ENCODE data around the gene HEXD. TPM values are rescaled to one million over a fixed set of nuclear protein-coding genes. Genes with fewer than 3 reads are reported as not detected.
"Not testable (repeated sequence)": the region's sequence is repeated elsewhere in the genome, so short reads cannot be mapped to it uniquely, and the experiment has no call there.

Gene HEXD
- total RNA-seq, 2 experiments from 2014 or later, result 87.9 to 93.2 TPM

DNA sequence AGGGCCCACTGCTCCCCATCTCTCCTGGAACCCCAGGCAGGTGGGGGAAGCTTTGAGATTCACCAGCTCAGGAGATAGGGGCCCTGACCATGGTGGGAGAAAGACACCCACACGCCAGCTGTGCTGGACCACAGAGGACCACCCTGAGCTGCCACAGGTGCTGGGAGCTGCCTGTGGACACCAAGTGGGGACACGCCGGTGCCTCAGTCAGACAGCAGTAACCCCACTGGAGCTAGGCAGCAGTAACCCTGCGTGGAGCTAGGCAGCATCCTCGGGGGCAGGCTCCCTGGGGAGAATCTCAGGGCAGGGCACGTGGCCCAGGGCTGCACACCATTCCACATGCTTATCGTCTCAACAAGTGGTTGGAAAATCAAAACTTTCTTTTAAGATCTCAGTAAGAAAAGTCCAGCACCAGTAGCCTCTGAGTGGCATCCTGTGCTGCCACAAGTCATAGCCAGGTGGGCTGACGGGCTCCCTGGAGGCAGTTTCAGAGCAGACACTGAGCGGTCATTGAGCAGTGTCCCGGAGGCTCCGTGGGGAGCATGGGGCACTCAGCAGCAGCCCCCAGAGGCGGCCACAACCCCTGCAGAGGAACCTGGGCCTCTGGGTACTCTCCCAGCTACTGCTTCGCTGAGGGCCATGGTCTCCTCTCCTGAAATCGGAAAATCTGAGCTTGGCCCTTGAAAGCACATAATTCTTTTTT lies 8.0 kb upstream of the HEXD start:
- no peak for TF ChIP-seq EZH2phosphoT487 (IDR thresholded peaks at IDR 0.05; ENCODE audit: borderline replicate concordance, low read depth, low read length)
- TF ChIP-seq, protein P1, sequence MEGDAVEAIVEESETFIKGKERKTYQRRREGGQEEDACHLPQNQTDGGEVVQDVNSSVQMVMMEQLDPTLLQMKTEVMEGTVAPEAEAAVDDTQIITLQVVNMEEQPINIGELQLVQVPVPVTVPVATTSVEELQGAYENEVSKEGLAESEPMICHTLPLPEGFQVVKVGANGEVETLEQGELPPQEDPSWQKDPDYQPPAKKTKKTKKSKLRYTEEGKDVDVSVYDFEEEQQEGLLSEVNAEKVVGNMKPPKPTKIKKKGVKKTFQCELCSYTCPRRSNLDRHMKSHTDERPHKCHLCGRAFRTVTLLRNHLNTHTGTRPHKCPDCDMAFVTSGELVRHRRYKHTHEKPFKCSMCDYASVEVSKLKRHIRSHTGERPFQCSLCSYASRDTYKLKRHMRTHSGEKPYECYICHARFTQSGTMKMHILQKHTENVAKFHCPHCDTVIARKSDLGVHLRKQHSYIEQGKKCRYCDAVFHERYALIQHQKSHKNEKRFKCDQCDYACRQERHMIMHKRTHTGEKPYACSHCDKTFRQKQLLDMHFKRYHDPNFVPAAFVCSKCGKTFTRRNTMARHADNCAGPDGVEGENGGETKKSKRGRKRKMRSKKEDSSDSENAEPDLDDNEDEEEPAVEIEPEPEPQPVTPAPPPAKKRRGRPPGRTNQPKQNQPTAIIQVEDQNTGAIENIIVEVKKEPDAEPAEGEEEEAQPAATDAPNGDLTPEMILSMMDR (conservative IDR thresholded peaks at IDR 0.05; ENCODE audit: low read length), result no peak
- Histone ChIP-seq H3K36me3 (ENCODE audit: insufficient read depth, low read length) (peaks cover 37% of the 10 kb centered on the region; the same call in 1 of the 2 replicates), H3K27ac (ENCODE audit: low read depth, low read length, poor library complexity, severe bottlenecking) (no peak overlapping the region), H3K4me3 (ENCODE audit: low read depth, low read length, poor library complexity, severe bottlenecking) (no peak overlapping the region), H4K20me1 (ENCODE audit: insufficient read depth, low read length) (no peaks in the 10 kb centered on the region), H2AFZ (ENCODE audit: low read length) (no peak overlapping the region), H3K9me3 (ENCODE audit: low read length) (no peaks in the 10 kb centered on the region), H3K79me2 (ENCODE audit: insufficient read depth, low read depth, low read length) (no peaks in the 10 kb centered on the region), H3K4me1 (ENCODE audit: insufficient read depth, low read length, poor library complexity, severe bottlenecking) (peaks cover 6% of the 10 kb centered on the region), H3K4me2 (ENCODE audit: low read length) (no peak overlapping the region), H3K9me2 (ENCODE audit: insufficient read depth, low read length) (no peaks in the 10 kb centered on the region)
- BruUV-seq (replicated peaks), result no TSS peak
- POLR2A ChIA-PET, result interaction anchor here (0.7 kb wide), 2 partner anchors 372 to 435 kb away, joined by 5 read pairs; no protein-coding TSS in a partner anchor
- intact Hi-C loops (cut with micrococcal nuclease; ENCODE audit: unreplicated experiment), result no loop called here
- no peak for DNase-seq (ENCODE audit: low spot score)
- CTCF ChIA-PET (ENCODE audit: unreplicated experiment), result no interaction called here

DNA sequence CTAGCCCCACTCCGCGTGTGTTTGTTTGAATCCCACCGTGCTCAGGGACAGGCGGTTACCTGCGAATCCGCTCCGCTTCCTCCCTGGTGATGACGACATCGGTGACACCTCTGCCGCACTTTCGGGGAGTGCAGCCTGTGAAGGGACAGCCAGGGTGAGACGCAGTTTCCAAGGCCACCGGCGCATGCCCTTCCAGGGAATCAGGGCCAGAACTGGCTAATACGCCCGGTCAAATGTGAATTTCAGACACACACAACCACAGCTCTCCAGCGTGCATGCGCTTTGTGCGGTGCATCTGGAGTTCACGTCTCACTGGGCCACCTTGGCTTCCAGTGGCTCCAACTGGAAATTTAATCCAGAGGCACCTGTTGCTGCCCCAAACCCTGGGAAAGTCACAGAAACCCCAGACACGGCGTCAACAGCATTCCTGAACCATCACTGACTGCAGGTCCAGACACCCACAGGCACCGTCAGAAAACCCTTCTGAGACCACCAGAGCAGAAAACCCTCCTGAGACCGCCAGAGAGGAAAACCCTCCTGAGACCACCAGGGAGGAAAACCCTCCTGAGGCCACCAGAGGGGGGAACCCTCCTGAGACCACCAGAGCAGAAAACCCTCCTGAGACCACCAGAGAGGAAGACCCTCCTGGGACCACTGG lies 6.6 kb upstream of the HEXD start:
- ChIA-PET CTCF (ENCODE audit: unreplicated experiment) (no interaction called here), POLR2A (interaction anchor here (0.7 kb wide), 1 partner anchor 48 kb away, joined by 5 read pairs; no protein-coding TSS in a partner anchor)
- no peaks in the 10 kb centered on the region for H3K79me2 ChIP-seq (ENCODE audit: insufficient read depth, low read depth, low read length)
- no TSS peak for BruUV-seq (replicated peaks)
- peaks cover 6% of the 10 kb centered on the region for H3K4me1 ChIP-seq (ENCODE audit: insufficient read depth, low read length, poor library complexity, severe bottlenecking)
- no peak overlapping the region for H2AFZ ChIP-seq (ENCODE audit: low read length)
- intact Hi-C loops (cut with micrococcal nuclease; ENCODE audit: unreplicated experiment), result no loop called here
- no peak for DNase-seq (ENCODE audit: low spot score)
- H3K27ac ChIP-seq (ENCODE audit: low read depth, low read length, poor library complexity, severe bottlenecking), result no peak overlapping the region
- no peaks in the 10 kb centered on the region for H3K9me2 ChIP-seq (ENCODE audit: insufficient read depth, low read length)
- peaks cover 33% of the 10 kb centered on the region; the same call in 1 of the 2 replicates for H3K36me3 ChIP-seq (ENCODE audit: insufficient read depth, low read length)
- H3K9me3 ChIP-seq (ENCODE audit: low read length), result no peaks in the 10 kb centered on the region
- no peaks in the 10 kb centered on the region for H4K20me1 ChIP-seq (ENCODE audit: insufficient read depth, low read length)
- TF ChIP-seq, protein P1 (conservative IDR thresholded peaks at IDR 0.05; ENCODE audit: low read length), result no peak
- TF ChIP-seq EZH2phosphoT487 (IDR thresholded peaks at IDR 0.05; ENCODE audit: borderline replicate concordance, low read depth, low read length), result no peak
- H3K4me3 ChIP-seq (ENCODE audit: low read depth, low read length, poor library complexity, severe bottlenecking), result no peak overlapping the region
- H3K4me2 ChIP-seq (ENCODE audit: low read length), result no peak overlapping the region

DNA sequence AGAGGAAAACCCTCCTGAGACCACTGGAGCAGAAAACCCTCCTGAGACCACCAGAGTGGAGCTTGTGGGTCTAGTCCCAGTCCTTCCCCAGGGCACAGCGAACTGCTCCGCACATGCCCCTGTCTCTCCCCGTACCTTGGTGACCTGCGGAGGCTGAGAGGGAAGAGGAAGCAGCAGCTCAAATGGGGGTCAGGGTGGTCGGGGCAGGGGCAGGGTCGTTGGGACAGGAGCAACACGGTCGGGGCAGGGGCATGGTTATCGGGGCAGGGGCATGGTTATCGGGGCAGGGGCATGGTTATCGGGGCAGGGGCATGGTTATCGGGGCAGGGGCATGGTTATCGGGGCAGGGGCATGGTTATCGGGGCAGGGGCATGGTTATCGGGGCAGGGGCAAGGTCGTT lies 6.1 kb upstream of the HEXD start:
- H4K20me1 ChIP-seq (ENCODE audit: insufficient read depth, low read length); H3K79me2 ChIP-seq (ENCODE audit: insufficient read depth, low read depth, low read length); intact Hi-C loops (cut with micrococcal nuclease; ENCODE audit: unreplicated experiment); DNase-seq (ENCODE audit: low spot score); CTCF ChIA-PET (ENCODE audit: unreplicated experiment); H3K4me3 ChIP-seq (ENCODE audit: low read depth, low read length, poor library complexity, severe bottlenecking); H3K27ac ChIP-seq (ENCODE audit: low read depth, low read length, poor library complexity, severe bottlenecking); H3K9me2 ChIP-seq (ENCODE audit: insufficient read depth, low read length); H3K9me3 ChIP-seq (ENCODE audit: low read length); H2AFZ ChIP-seq (ENCODE audit: low read length); H3K4me2 ChIP-seq (ENCODE audit: low read length); BruUV-seq (replicated peaks); H3K4me1 ChIP-seq (ENCODE audit: insufficient read depth, low read length, poor library complexity, severe bottlenecking): not testable (repeated sequence)
- POLR2A ChIA-PET, result interaction anchor here (0.7 kb wide), 1 partner anchor 48 kb away, joined by 5 read pairs; no protein-coding TSS in a partner anchor
- peaks cover 32% of the 10 kb centered on the region; the same call in 1 of the 2 replicates for H3K36me3 ChIP-seq (ENCODE audit: insufficient read depth, low read length)
